Stomach (tissue), 9 donors: Measurements from ENCODE around the gene HOXB8. TPM values are rescaled to one million over a fixed set of nuclear protein-coding genes. Genes with fewer than 3 reads are reported as not detected.

ENCODE experiments used
- DNase-seq, 2 donors: peaks; one replicate each; pipeline versions ENCODE4 v3.0.0 to v3.0.0-alpha.2; 2013 to 2019
- H3K27ac ChIP-seq, 5 donors: fragments of 200-600 bp in 4 of 5; sonication (generic) in 4 of 5; one replicate each; pipeline ENCODE4 v1.5.1; 2013 to 2019; ENCODE audit warnings: mild to moderate bottlenecking in 1 of 5, moderate library complexity in 1 of 5
- H3K27me3 ChIP-seq, 3 donors: fragments of 200-600 bp; sonication (generic); one replicate each; pipeline ENCODE4 v1.5.1; 2017 to 2019; ENCODE audit warnings: mixed run types in 1 of 3
- H3K36me3 ChIP-seq, 4 donors: fragments of 200-600 bp; sonication (generic); 1 replicate in 3 of 4; 2 replicates in 1 of 4; pipeline ENCODE4 v1.5.1; 2016 to 2019
- H3K4me1 ChIP-seq, 4 donors: fragments of 200-600 bp; sonication (generic); one replicate each; pipeline ENCODE4 v1.5.1; 2016 to 2019
- H3K4me3 ChIP-seq, 4 donors: fragments of 200-600 bp; sonication (generic) in 3 of 4; one replicate each; pipeline ENCODE4 v1.5.1; 2016 to 2019; ENCODE audit warnings: mild to moderate bottlenecking in 1 of 4
- H3K9me3 ChIP-seq, 4 donors: fragments of 200-600 bp; sonication (generic); one replicate each; pipeline ENCODE4 v1.5.1; 2016 to 2019
- CTCF ChIP-seq, 7 experiments: fragments of 450-650 bp in 4 of 7; fragments of 200-600 bp in 3 of 7; sonication (generic) in 3 of 7; IDR thresholded peaks; one replicate each; pipeline ENCODE4 v1.5.1; 2016 to 2019; ENCODE audit warnings: antibody characterized with exemption in 7 of 7, control low read depth in 2 of 7, mild to moderate bottlenecking in 1 of 7
- EP300 ChIP-seq: sonication (generic); formaldehyde crosslinking; IDR thresholded peaks from one replicate; pipeline ENCODE4 v1.6.1; 2017; ENCODE audit warnings: antibody characterized with exemption
- POLR2A ChIP-seq, 4 donors: fragments of 450-650 bp; IDR thresholded peaks; one replicate each; pipeline ENCODE4 v1.6.1; 2016; ENCODE audit warnings: antibody characterized with exemption in 4 of 4, control low read depth in 2 of 4, mild to moderate bottlenecking in 1 of 4, moderate library complexity in 1 of 4
- POLR2AphosphoS5 ChIP-seq, 3 donors: sonication (generic); formaldehyde crosslinking; IDR thresholded peaks; one replicate each; pipeline ENCODE4 v1.6.1; 2016; ENCODE audit warnings: antibody characterized with exemption in 3 of 3
- WGBS, 5 donors: extraction: QIAGEN DNeasy Blood & Tissue Kit in 3 of 5; methylation state at CpG; one replicate each; pipeline versions ENCODE4 v1.1.5 to v1.1.7; 2013 to 2018; 5-methylcytosine and 5-hydroxymethylcytosine counted together
- intact Hi-C: fragments of 100-400 bp; cut with DNase I; formaldehyde crosslinking; loops from one replicate; pipeline ENCODE4 v1.15.1; 2023; ENCODE audit warnings: low total_unique reads
- polyA plus RNA-seq, 3 donors: library from polyadenylated mRNA; stranded (reverse); fragments of 200-250 nt; gene quantifications; one replicate each; pipeline ENCODE4 v1.2.3, GENCODE V29; 2013
- total RNA-seq, 5 donors: library from RNA; depleted of rRNA; stranded (reverse); fragments of >200 nt; gene quantifications; one replicate each; pipeline versions ENCODE4 v1.1.0 to v1.2.3, GENCODE V29; 2014 to 2016
- donor health status: healthy with polysubstance abuse.
- donor health status: Bipolar disorder and iron deficiency.
- donor health status: healthy.

Gene HOXB8
- total and polyA plus RNA-seq, 8 donors, result 0.46 to 13.0 (median 1.3) TPM; not detected in 1

GRCh38 chr17:48576479-48577309, 38.4 kb downstream of the HOXB8 start:
- Histone ChIP-seq H3K36me3 (no peaks in the 10 kb centered on the region), H3K27ac (peak overlapping the region; percentile 61 to 95 (median 93)), H3K4me1 (peaks cover 17 to 70% (median 46%) of the 10 kb centered on the region in 4 donors), H3K27me3 (peaks cover 0 to 100% (median 82%) of the 10 kb centered on the region in 3 donors), H3K4me3 (peak overlapping the region; percentile 57 to 61 (median 58)), H3K9me3 (no peaks in the 10 kb centered on the region)
- no peak for DNase-seq
- intact Hi-C loops, result no loop called here
- 5 to 14% (median 11%) methylated on average over 30 to 43 of the region's 43 CpGs for WGBS, 5 donors
- TF ChIP-seq POLR2A (IDR thresholded peaks at IDR 0.05) (no peak), EP300 (no peak), CTCF (IDR thresholded peaks at IDR 0.05) (no peak), POLR2AphosphoS5 (IDR thresholded peaks at IDR 0.05) (peak in 1 of 3 donors; percentile 27)

GRCh38 chr17:48575673-48576478, 39.2 kb downstream of the HOXB8 start:
- Histone ChIP-seq H3K4me3 (peak overlapping the region; percentile 57 to 61 (median 58)), H3K27me3 (peaks cover 0 to 100% (median 80%) of the 10 kb centered on the region in 3 donors), H3K9me3 (no peaks in the 10 kb centered on the region), H3K4me1 (peaks cover 17 to 69% (median 45%) of the 10 kb centered on the region in 4 donors), H3K27ac (peak overlapping the region; percentile 69 to 95 (median 93)), H3K36me3 (no peaks in the 10 kb centered on the region)
- no peak for TF ChIP-seq EP300
- TF ChIP-seq CTCF (IDR thresholded peaks at IDR 0.05), result no peak
- TF ChIP-seq POLR2A (IDR thresholded peaks at IDR 0.05), result no peak
- TF ChIP-seq POLR2AphosphoS5 (IDR thresholded peaks at IDR 0.05), result no peak
- intact Hi-C loops, result no loop called here
- 22 to 29% (median 24%) methylated on average over 22 of the region's 22 CpGs for WGBS, 5 donors
- no peak for DNase-seq

GRCh38 chr17:48575066-48575582, 40.0 kb downstream of the HOXB8 start:
- Histone ChIP-seq H3K27ac (peak overlapping the region in 4 of 5 donors; percentile 91 to 95 (median 93)), H3K36me3 (no peaks in the 10 kb centered on the region), H3K9me3 (no peaks in the 10 kb centered on the region), H3K4me1 (peaks cover 17 to 73% (median 49%) of the 10 kb centered on the region in 4 donors), H3K4me3 (peak overlapping the region; percentile 17 to 58 (median 48)), H3K27me3 (peaks cover 0 to 100% (median 80%) of the 10 kb centered on the region in 3 donors)
- peak in 1 of 3 donors; percentile 13 for TF ChIP-seq POLR2AphosphoS5 (IDR thresholded peaks at IDR 0.05)
- TF ChIP-seq POLR2A (IDR thresholded peaks at IDR 0.05), result no peak
- no peak for TF ChIP-seq CTCF (IDR thresholded peaks at IDR 0.05)
- no peak for TF ChIP-seq EP300
- 20 to 29% (median 23%) methylated on average over 7 of the region's 7 CpGs for WGBS, 5 donors
- intact Hi-C loops, result no loop called here
- no peak for DNase-seq

- DNase-seq, result no peak
- peaks cover 0 to 100% (median 79%) of the 10 kb centered on the region in 3 donors for H3K27me3 ChIP-seq
- TF ChIP-seq CTCF (IDR thresholded peaks at IDR 0.05) (no peak), POLR2A (IDR thresholded peaks at IDR 0.05) (no peak), EP300 (no peak), POLR2AphosphoS5 (IDR thresholded peaks at IDR 0.05) (no peak)
- peak overlapping the region; percentile 17 to 58 (median 48) for H3K4me3 ChIP-seq
- peaks cover 17 to 77% (median 51%) of the 10 kb centered on the region in 4 donors for H3K4me1 ChIP-seq
- intact Hi-C loops, result no loop called here
- 29 to 38% (median 33%) methylated on average over 8 of the region's 8 CpGs for WGBS, 5 donors
- no peaks in the 10 kb centered on the region for H3K36me3 ChIP-seq
- H3K9me3 ChIP-seq, result no peaks in the 10 kb centered on the region
- H3K27ac ChIP-seq, result peak overlapping the region in 4 of 5 donors; percentile 91 to 95 (median 93)
Observed at GRCh38 chr17:48574505-48575065, 40.5 kb downstream of the HOXB8 start.
